EH (cell line): ENCODE data around the gene OR2C3.
"Not testable (repeated sequence)": the region's sequence is repeated elsewhere in the genome, so short reads cannot be mapped to it uniquely, and the experiment has no call there.

Experiments
- DNase-seq: peaks from one replicate; pipeline ENCODE4 v3.0.0-alpha.2; 2015; ENCODE audit warnings: low read depth

The OR2C3 gene

GRCh38 chr1:247517795-247518612, 18.2 kb downstream of the OR2C3 start:
- DNase-seq = no peak

GRCh38 chr1:247506831-247507230, 29.4 kb downstream of the OR2C3 start:
- no peak for DNase-seq

GRCh38 chr1:247500865-247501264, 35.4 kb downstream of the OR2C3 start:
- no peak for DNase-seq

GRCh38 chr1:247496581-247497285, 39.5 kb downstream of the OR2C3 start:
- DNase-seq = no peak

- no peak for DNase-seq
Observed at GRCh38 chr1:247494767-247495166, 41.5 kb downstream of the OR2C3 start.

- no peak for DNase-seq
Observed at GRCh38 chr1:247493106-247493505, 43.1 kb downstream of the OR2C3 start.

GRCh38 chr1:247491328-247491727, 44.9 kb downstream of the OR2C3 start:
- no peak for DNase-seq

GRCh38 chr1:247487057-247487456, 49.2 kb downstream of the OR2C3 start:
- DNase-seq = peak; percentile 10

- DNase-seq = peak; percentile 10
Observed at GRCh38 chr1:247482747-247483146, 53.5 kb downstream of the OR2C3 start.

- not testable (repeated sequence) for DNase-seq
Observed at GRCh38 chr1:247476328-247477058, 59.7 kb downstream of the OR2C3 start.

- DNase-seq = no peak
Observed at GRCh38 chr1:247475793-247476192, 60.4 kb downstream of the OR2C3 start.
